Stomach (tissue), 4 donors: ENCODE data around the gene CXCL14.

Experiments
- EP300 ChIP-seq: sonication (generic); formaldehyde crosslinking; IDR thresholded peaks from one replicate; pipeline ENCODE4 v1.6.1; 2017; ENCODE audit warnings: antibody characterized with exemption
- POLR2A ChIP-seq, 4 donors: fragments of 450-650 bp; IDR thresholded peaks; one replicate each; pipeline ENCODE4 v1.6.1; 2016; ENCODE audit warnings: antibody characterized with exemption in 4 of 4, control low read depth in 2 of 4, mild to moderate bottlenecking in 1 of 4, moderate library complexity in 1 of 4
- POLR2AphosphoS5 ChIP-seq, 3 donors: sonication (generic); formaldehyde crosslinking; IDR thresholded peaks; one replicate each; pipeline ENCODE4 v1.6.1; 2016; ENCODE audit warnings: antibody characterized with exemption in 3 of 3
- TF ChIP-seq, protein P1 (sequence below), 7 experiments: fragments of 450-650 bp in 4 of 7; fragments of 200-600 bp in 3 of 7; sonication (generic) in 3 of 7; IDR thresholded peaks; one replicate each; pipeline ENCODE4 v1.5.1; 2016 to 2019; ENCODE audit warnings: antibody characterized with exemption in 7 of 7, control low read depth in 2 of 7, mild to moderate bottlenecking in 1 of 7

DNA sequence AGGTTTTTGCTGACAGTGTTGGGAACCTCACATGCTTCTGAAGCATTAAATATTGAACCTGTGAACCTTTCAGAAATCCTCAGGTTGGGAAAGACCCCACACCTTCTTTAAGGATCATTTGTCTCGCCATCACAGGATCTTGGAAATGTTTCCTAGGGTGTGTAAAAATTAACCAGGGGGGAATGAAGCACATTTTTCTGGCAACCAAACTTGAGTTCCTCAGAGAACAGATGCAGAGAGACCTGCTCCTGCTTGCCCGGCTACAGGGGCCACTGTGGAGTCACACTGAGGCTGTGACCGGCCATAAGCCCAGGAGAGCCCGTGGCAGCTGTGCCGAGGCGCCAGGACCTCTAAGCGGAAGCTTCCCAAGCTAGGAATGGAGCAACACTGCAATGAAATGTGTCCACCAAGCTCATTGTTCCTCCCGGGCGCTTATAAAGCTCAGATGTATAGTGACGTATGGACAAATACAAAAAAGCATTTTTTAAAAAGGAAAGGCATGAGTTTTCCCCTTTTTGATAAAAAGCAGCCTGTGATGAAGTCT lies 7.7 kb downstream of the CXCL14 start:
- TF ChIP-seq, protein P1, sequence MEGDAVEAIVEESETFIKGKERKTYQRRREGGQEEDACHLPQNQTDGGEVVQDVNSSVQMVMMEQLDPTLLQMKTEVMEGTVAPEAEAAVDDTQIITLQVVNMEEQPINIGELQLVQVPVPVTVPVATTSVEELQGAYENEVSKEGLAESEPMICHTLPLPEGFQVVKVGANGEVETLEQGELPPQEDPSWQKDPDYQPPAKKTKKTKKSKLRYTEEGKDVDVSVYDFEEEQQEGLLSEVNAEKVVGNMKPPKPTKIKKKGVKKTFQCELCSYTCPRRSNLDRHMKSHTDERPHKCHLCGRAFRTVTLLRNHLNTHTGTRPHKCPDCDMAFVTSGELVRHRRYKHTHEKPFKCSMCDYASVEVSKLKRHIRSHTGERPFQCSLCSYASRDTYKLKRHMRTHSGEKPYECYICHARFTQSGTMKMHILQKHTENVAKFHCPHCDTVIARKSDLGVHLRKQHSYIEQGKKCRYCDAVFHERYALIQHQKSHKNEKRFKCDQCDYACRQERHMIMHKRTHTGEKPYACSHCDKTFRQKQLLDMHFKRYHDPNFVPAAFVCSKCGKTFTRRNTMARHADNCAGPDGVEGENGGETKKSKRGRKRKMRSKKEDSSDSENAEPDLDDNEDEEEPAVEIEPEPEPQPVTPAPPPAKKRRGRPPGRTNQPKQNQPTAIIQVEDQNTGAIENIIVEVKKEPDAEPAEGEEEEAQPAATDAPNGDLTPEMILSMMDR (IDR thresholded peaks at IDR 0.05): no peak
- TF ChIP-seq POLR2A (IDR thresholded peaks at IDR 0.05) (no peak), EP300 (no peak), POLR2AphosphoS5 (IDR thresholded peaks at IDR 0.05) (no peak)
